Measurements from ENCODE around the gene NEDD9. TPM values are rescaled to one million over a fixed set of nuclear protein-coding genes. Genes with fewer than 3 reads are reported as not detected.
A peak's percentile ranks its signal among the peaks of the same experiment; 100 is the strongest.

NEDD9 gene
- total and polyA plus RNA-seq, 2 of the 4 experiments (the other 2 are of a cell fraction): 7.6 to 16.5 TPM

GRCh38 chr6:11163932-11164331 is 68.5 kb downstream of the NEDD9 start:
- 0 out of 2 replicates have a peak overlapping the region, but pooled peaks have one; percentile 18 for H2AK5ac ChIP-seq (ENCODE audit: low read depth, low read length)
- H3K27me3 ChIP-seq (ENCODE audit: control insufficient read depth, insufficient read depth, low read length): no peaks in the 10 kb centered on the region
- no peak overlapping the region for H3K27ac ChIP-seq (ENCODE audit: insufficient read depth, low read length)
- H4K91ac ChIP-seq (ENCODE audit: insufficient read depth, low read depth, low read length): no peak overlapping the region
- no peak for ATAC-seq (ENCODE audit: low read depth)
- no peak overlapping the region for H3K14ac ChIP-seq (replicated peaks; ENCODE audit: low read depth, low read length)
- no peak overlapping the region for H2BK5ac ChIP-seq (ENCODE audit: low read depth, low read length, poor library complexity, severe bottlenecking)
- no TSS peak for BruUV-seq (replicated peaks)
- H3K23ac ChIP-seq (ENCODE audit: low read depth, low read length): no peak overlapping the region
- in situ Hi-C loops (cut with MboI; ENCODE audit: low sequenced_read_pairs): no loop called here
- H4K5ac ChIP-seq (ENCODE audit: low read depth, low read length): no peak overlapping the region
- no peaks in the 10 kb centered on the region for H4K20me1 ChIP-seq (ENCODE audit: insufficient read depth, low read length)
- H3K4me2 ChIP-seq (ENCODE audit: low read depth, low read length): no peak overlapping the region
- no peaks in the 10 kb centered on the region for H3K9me3 ChIP-seq (ENCODE audit: control insufficient read depth, insufficient read depth, low read length)
- no peak overlapping the region for H3K4me3 ChIP-seq (ENCODE audit: insufficient read depth, low read depth, low read length)
- H3K18ac ChIP-seq (ENCODE audit: low read depth, low read length): no peak overlapping the region
- no peaks in the 10 kb centered on the region for H3K36me3 ChIP-seq (ENCODE audit: control insufficient read depth, insufficient read depth, low read length)
- no peak for DNase-seq
- H3K56ac ChIP-seq (ENCODE audit: extremely low read depth, insufficient read depth, low read length): no peak overlapping the region
- no peak overlapping the region for H2BK20ac ChIP-seq (ENCODE audit: low read depth, low read length)
- no peak for TF ChIP-seq CHD1 (IDR thresholded peaks at IDR 0.05; ENCODE audit: low read depth, low read length)
- TF ChIP-seq POLR2A (IDR thresholded peaks at IDR 0.05; ENCODE audit: low read depth, low read length): no peak
- TF ChIP-seq FOS (IDR thresholded peaks at IDR 0.05; ENCODE audit: low read depth, low read length): no peak
- TF ChIP-seq MXI1 (IDR thresholded peaks at IDR 0.05; ENCODE audit: borderline replicate concordance, low read depth, low read length): no peak
- no peak for TF ChIP-seq CEBPB (IDR thresholded peaks at IDR 0.05; ENCODE audit: low read depth, low read length)
- TF ChIP-seq USF2 (IDR thresholded peaks at IDR 0.05; ENCODE audit: low read depth, low read length): no peak
- TF ChIP-seq ELK1 (IDR thresholded peaks at IDR 0.05; ENCODE audit: borderline replicate concordance, low read depth, low read length): no peak
- no peak for TF ChIP-seq RFX5 (IDR thresholded peaks at IDR 0.05; ENCODE audit: low read depth, low read length)
- TF ChIP-seq RAD21 (IDR thresholded peaks at IDR 0.05; ENCODE audit: low read length): no peak
- no peak for TF ChIP-seq SMC3 (IDR thresholded peaks at IDR 0.05; ENCODE audit: low read depth, low read length)
- no peak for TF ChIP-seq RCOR1 (IDR thresholded peaks at IDR 0.05; ENCODE audit: insufficient replicate concordance, low read length)
- TF ChIP-seq MAFK (IDR thresholded peaks at IDR 0.05; ENCODE audit: low read depth, low read length): no peak
- no peak for TF ChIP-seq MAZ (IDR thresholded peaks at IDR 0.05; ENCODE audit: borderline replicate concordance, low read depth, low read length)
- TF ChIP-seq CTCF (conservative IDR thresholded peaks at IDR 0.05; ENCODE audit: low read depth, low read length): no peak
- TF ChIP-seq BHLHE40 (IDR thresholded peaks at IDR 0.05; ENCODE audit: low read depth, low read length): no peak
- no peak for TF ChIP-seq NFE2L2 (IDR thresholded peaks at IDR 0.05; ENCODE audit: low read depth, low read length)
- intact Hi-C loops (cut with micrococcal nuclease): no loop called here
- dilution Hi-C loops (cut with HindIII; ENCODE audit: low sequenced_read_pairs, unreplicated experiment): no loop called here
- CTCF ChIA-PET: no interaction called here
- no peak overlapping the region for H4K8ac ChIP-seq (ENCODE audit: low read depth in 2 of 2, low read length in 2 of 2)
- H3K9ac ChIP-seq (ENCODE audit: low read depth, low read length): no peak overlapping the region
- H3K4me1 ChIP-seq (ENCODE audit: control insufficient read depth, insufficient read depth, low read length): peaks cover 6% of the 10 kb centered on the region
- H2AK9ac ChIP-seq (replicated peaks; ENCODE audit: low read depth, low read length, poor library complexity): no peak overlapping the region
- H2BK15ac ChIP-seq (ENCODE audit: low read depth, low read length): no peak overlapping the region; the same call in 2 of the 3 replicates
- H2AFZ ChIP-seq (replicated peaks; ENCODE audit: low read length, poor library complexity): no peak overlapping the region
- H3K79me1 ChIP-seq (ENCODE audit: low read depth in 1 of 2, low read length in 2 of 2): no peaks in the 10 kb centered on the region
- no CpG with 5 or more reads among the region's 2 CpGs for WGBS, 2 experiments (ENCODE audit: extremely low coverage in 2 of 2, insufficient read length in 1 of 2)
- H3K4ac ChIP-seq (ENCODE audit: low read depth, low read length): no peak overlapping the region
- H3K9me1 ChIP-seq (ENCODE audit: insufficient read depth, low read length): peaks cover 10% of the 10 kb centered on the region
- H2BK120ac ChIP-seq (ENCODE audit: low read depth, low read length): no peak overlapping the region
- POLR2A ChIA-PET (ENCODE audit: unreplicated experiment): no interaction called here

Data from IMR-90 (cell line).